Mucosa of gallbladder (tissue), 1 donor: ENCODE data around the gene ARHGEF25. TPM values are rescaled to one million over a fixed set of nuclear protein-coding genes. Genes with fewer than 3 reads are reported as not detected.
"Not testable (repeated sequence)": the region's sequence is repeated elsewhere in the genome, so short reads cannot be mapped to it uniquely, and the experiment has no call there.

Experiments used
- DNase-seq: peaks from one replicate; pipeline ENCODE4 v3.0.0-alpha.2; 2020; ENCODE audit warnings: low spot score
- total RNA-seq: library from RNA; stranded (reverse); gene quantifications from one replicate; pipeline ENCODE4 v1.2.1, GENCODE V29; 2021
- donor health status: DM: no; HTN: no; CAD: no.

ARHGEF25 gene
- 26.2 TPM for total RNA-seq

- DNase-seq = peak; percentile 61
Observed at GRCh38 chr12:57611108-57611826, at the start of gene ARHGEF25. Gene ARHGEF25 (plus strand): TSS chr12:57611435. CDS start chr12:57611895, 460 bp downstream.

GRCh38 chr12:57563358-57563757, 47.9 kb upstream of the ARHGEF25 start:
- DNase-seq = no peak

- no peak for DNase-seq
Observed at GRCh38 chr12:57564178-57564740, 47.0 kb upstream of the ARHGEF25 start.

GRCh38 chr12:57568838-57569237, 42.4 kb upstream of the ARHGEF25 start:
- DNase-seq = no peak

- DNase-seq = no peak
Observed at GRCh38 chr12:57569858-57570257, 41.4 kb upstream of the ARHGEF25 start.

- not testable (repeated sequence) for DNase-seq
Observed at GRCh38 chr12:57570438-57570837, 40.8 kb upstream of the ARHGEF25 start.

- no peak for DNase-seq
Observed at GRCh38 chr12:57571926-57572762, 39.1 kb upstream of the ARHGEF25 start.

- no peak for DNase-seq
Observed at GRCh38 chr12:57574795-57575194, 36.4 kb upstream of the ARHGEF25 start.

- DNase-seq = no peak
Observed at GRCh38 chr12:57575771-57576612, 35.2 kb upstream of the ARHGEF25 start.

GRCh38 chr12:57576613-57577160, 34.5 kb upstream of the ARHGEF25 start:
- DNase-seq = no peak

- DNase-seq = no peak
Observed at GRCh38 chr12:57577981-57578758, 33.1 kb upstream of the ARHGEF25 start.

GRCh38 chr12:57579011-57579410, 32.2 kb upstream of the ARHGEF25 start:
- DNase-seq = no peak

GRCh38 chr12:57579677-57580465, 31.4 kb upstream of the ARHGEF25 start:
- no peak for DNase-seq

GRCh38 chr12:57580466-57580795, 30.8 kb upstream of the ARHGEF25 start:
- no peak for DNase-seq

- no peak for DNase-seq
Observed at GRCh38 chr12:57581802-57582201, 29.4 kb upstream of the ARHGEF25 start.

- no peak for DNase-seq
Observed at GRCh38 chr12:57582440-57582839, 28.8 kb upstream of the ARHGEF25 start.

GRCh38 chr12:57583008-57583831, 28.0 kb upstream of the ARHGEF25 start:
- peak; percentile 66 for DNase-seq

GRCh38 chr12:57584050-57584449, 27.2 kb upstream of the ARHGEF25 start:
- no peak for DNase-seq

GRCh38 chr12:57584690-57585089, 26.5 kb upstream of the ARHGEF25 start:
- no peak for DNase-seq
